Measurements from ENCODE around the gene RNF112. TPM values are rescaled to one million over a fixed set of nuclear protein-coding genes. Genes with fewer than 3 reads are reported as not detected.

Gene RNF112
- total RNA-seq, 6 donors from 2014 or later: 0.69 to 6.3 (median 2.1) TPM

- Histone ChIP-seq H3K9me3 (peaks cover 0 to 4% (median 0%) of the 10 kb centered on the region in 4 donors), H3K27me3 (no peaks in the 10 kb centered on the region), H3K36me3 (no peaks in the 10 kb centered on the region), H3K4me3 (no peak overlapping the region), H3K27ac (peak overlapping the region in 3 of 4 donors; percentile 61 to 76 (median 61)), H3K4me1 (peaks cover 16 to 25% (median 21%) of the 10 kb centered on the region in 4 donors)
- peak; percentile 87 to 98 (median 94) for TF ChIP-seq CTCF (IDR thresholded peaks at IDR 0.05)
- no peak for TF ChIP-seq POLR2A (IDR thresholded peaks at IDR 0.05)
- no peak for TF ChIP-seq EP300 (IDR thresholded peaks at IDR 0.05)
- TF ChIP-seq POLR2AphosphoS5 (IDR thresholded peaks at IDR 0.05): no peak
- ATAC-seq (ENCODE audit: low FRiP score in 2 of 2) (peak; percentile 67 to 91), DNase-seq (peak in 1 of 2 donors; percentile 59)
- 26 to 33% methylated on average over 3 of the region's 3 CpGs for WGBS, 2 donors
Observed at GRCh38 chr17:19447085-19447583, 36.1 kb downstream of the RNF112 start.

- DNase-seq: peak in 1 of 2 donors; percentile 35
- no peaks in the 10 kb centered on the region for H3K36me3 ChIP-seq
- TF ChIP-seq CTCF (IDR thresholded peaks at IDR 0.05) (peak in 1 of 6 experiments; percentile 20), POLR2A (IDR thresholded peaks at IDR 0.05) (peak in 1 of 4 donors; percentile 33), EP300 (IDR thresholded peaks at IDR 0.05) (no peak), POLR2AphosphoS5 (IDR thresholded peaks at IDR 0.05) (peak; percentile 34 to 47)
- peak overlapping the region; percentile 33 to 76 (median 61) for H3K27ac ChIP-seq
- WGBS, 2 donors: 30 to 51% methylated on average over 8 of the region's 8 CpGs
- H3K9me3 ChIP-seq: no peaks in the 10 kb centered on the region
- no peaks in the 10 kb centered on the region for H3K27me3 ChIP-seq
- peaks cover 16 to 25% (median 21%) of the 10 kb centered on the region in 4 donors for H3K4me1 ChIP-seq
- no peak overlapping the region for H3K4me3 ChIP-seq
- ATAC-seq (ENCODE audit: low FRiP score in 2 of 2): peak; percentile 68 to 71
Observed at GRCh38 chr17:19448341-19449268, 37.6 kb downstream of the RNF112 start.

GRCh38 chr17:19449656-19450055, 38.6 kb downstream of the RNF112 start:
- H3K36me3 ChIP-seq: no peaks in the 10 kb centered on the region
- TF ChIP-seq POLR2AphosphoS5 (IDR thresholded peaks at IDR 0.05) (no peak), POLR2A (IDR thresholded peaks at IDR 0.05) (no peak), CTCF (IDR thresholded peaks at IDR 0.05) (no peak), EP300 (IDR thresholded peaks at IDR 0.05) (no peak)
- H3K9me3 ChIP-seq: no peaks in the 10 kb centered on the region
- peaks cover 16 to 25% (median 21%) of the 10 kb centered on the region in 4 donors for H3K4me1 ChIP-seq
- 90 to 91% methylated on average over 4 of the region's 4 CpGs for WGBS, 2 donors
- no peak overlapping the region for H3K27ac ChIP-seq
- no peaks in the 10 kb centered on the region for H3K27me3 ChIP-seq
- no peak for ATAC-seq (ENCODE audit: low FRiP score in 2 of 2)
- no peak for DNase-seq
- H3K4me3 ChIP-seq: no peak overlapping the region

DNA sequence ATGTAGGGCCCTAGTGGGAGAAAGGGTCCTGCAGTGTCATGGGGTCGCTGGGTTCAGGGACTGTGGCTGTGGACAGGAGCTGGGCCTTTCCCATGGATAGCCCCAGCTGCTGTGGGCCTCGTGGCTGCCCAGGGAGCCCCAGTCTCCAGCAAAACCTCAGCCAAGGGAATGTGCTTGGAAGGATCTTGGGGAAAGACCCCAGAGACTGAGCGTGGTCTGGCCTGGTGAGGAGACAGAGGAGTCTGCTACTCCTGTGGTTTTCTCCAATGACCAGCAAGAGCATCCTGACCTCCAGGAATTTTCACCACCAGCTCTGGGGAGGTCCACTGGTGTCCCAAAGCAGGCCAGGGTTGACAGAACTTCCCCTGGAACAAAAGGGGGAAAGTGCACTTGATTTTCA, 42.3 kb downstream of the RNF112 start:
- Histone ChIP-seq H3K4me1 (peaks cover 4 to 9% (median 7%) of the 10 kb centered on the region in 4 donors), H3K4me3 (no peak overlapping the region), H3K27ac (no peak overlapping the region), H3K9me3 (no peaks in the 10 kb centered on the region), H3K27me3 (no peaks in the 10 kb centered on the region), H3K36me3 (no peaks in the 10 kb centered on the region)
- TF ChIP-seq CTCF (IDR thresholded peaks at IDR 0.05): no peak
- no peak for TF ChIP-seq POLR2AphosphoS5 (IDR thresholded peaks at IDR 0.05)
- TF ChIP-seq POLR2A (IDR thresholded peaks at IDR 0.05): no peak
- TF ChIP-seq EP300 (IDR thresholded peaks at IDR 0.05): no peak
- 81 to 85% methylated on average over 3 of the region's 3 CpGs for WGBS, 2 donors
- ATAC-seq (ENCODE audit: low FRiP score in 2 of 2) (no peak), DNase-seq (no peak)

All from upper lobe of left lung (tissue), 6 donors.